Panc1 (cell line): ENCODE measurements around the gene MGAT5. TPM values are rescaled to one million over a fixed set of nuclear protein-coding genes. Genes with fewer than 3 reads are reported as not detected.

Experiments used
- ATAC-seq: fragments of 200-7000 bp; cut with Tn5 transposase; 2 replicates; pipeline ENCODE4 v1.9.1; 2020; ENCODE audit warnings: mild to moderate bottlenecking, moderate library complexity
- BruUV-seq: library from RNA; stranded (reverse); fragments of 400-500 nt; replicated peaks from 2 replicates; lab custom pipeline; 2021; lab: Mats Ljungman, UMichigan
- CTCF ChIA-PET: fragments of 300-600 bp; sonication (Branson Sonifier 250); formaldehyde crosslinking; loops from one replicate; lab custom pipeline; 2022; ENCODE audit warnings: antibody characterized with exemption; lab: Charles Lee
- POLR2A ChIA-PET: fragments of 300-600 bp; sonication (Branson Sonifier 250); formaldehyde crosslinking; loops from one replicate; lab custom pipeline; 2022; ENCODE audit warnings: antibody characterized with exemption; lab: Charles Lee
- DNase-seq: peaks from one replicate; pipeline ENCODE4 v3.0.0-alpha.2; 2010; ENCODE audit warnings: low read depth, low spot score
- H3K27ac ChIP-seq: 2 replicates; pipeline ENCODE4 v1.5.1; 2011; ENCODE audit warnings: mild to moderate bottlenecking, low read length, inconsistent platforms
- H3K27me3 ChIP-seq: fragments of 200-500 bp; sonication (Bioruptor generic); 2 replicates; pipeline ENCODE4 v1.6.0; 2014; ENCODE audit warnings: low read length, inconsistent platforms; ENCODE audit not compliant: control insufficient read depth, insufficient read depth
- H3K36me3 ChIP-seq: fragments of 200-500 bp; sonication (Bioruptor generic); 2 replicates; pipeline ENCODE4 v1.5.1; 2014; ENCODE audit warnings: inconsistent platforms, mild to moderate bottlenecking, low read length, moderate library complexity; ENCODE audit not compliant: control insufficient read depth, insufficient read depth
- H3K4me1 ChIP-seq: 2 replicates; pipeline ENCODE4 v1.5.1; 2011; ENCODE audit warnings: inconsistent platforms, mild to moderate bottlenecking, low read length, moderate library complexity; ENCODE audit not compliant: control insufficient read depth, insufficient read depth
- H3K4me3 ChIP-seq, 2 experiments: 2 replicates each; pipeline ENCODE4 v1.5.1; 2011 to 2012; ENCODE audit warnings: low read depth in 2 of 2, low read length in 2 of 2, mild to moderate bottlenecking in 2 of 2, inconsistent platforms in 1 of 2, moderate library complexity in 1 of 2
- H3K9me3 ChIP-seq: fragments of 200-500 bp; sonication (Bioruptor generic); 2 replicates; pipeline ENCODE4 v1.5.1; 2014; ENCODE audit warnings: low read depth, mild to moderate bottlenecking, inconsistent platforms, low read length, moderate library complexity; ENCODE audit not compliant: control insufficient read depth, insufficient read depth
- POLR2AphosphoS5 ChIP-seq: IDR thresholded peaks from 2 replicates; pipeline ENCODE4 v1.6.1; 2012; ENCODE audit warnings: mild to moderate bottlenecking, low read depth, low read length, moderate library complexity
- SIN3A ChIP-seq: IDR thresholded peaks from 2 replicates; pipeline ENCODE4 v1.6.1; 2012; ENCODE audit warnings: low read depth, mild to moderate bottlenecking, low read length, moderate library complexity, borderline replicate concordance; ENCODE audit not compliant: insufficient read depth
- TCF7L2 ChIP-seq: IDR thresholded peaks from 2 replicates; pipeline ENCODE4 v1.6.1; 2011; ENCODE audit warnings: mild to moderate bottlenecking, low read depth, low read length, inconsistent platforms
- in situ Hi-C: cut with HindIII; loops from 2 replicates; pipeline ENCODE4 v1.10.0; 2016; ENCODE audit warnings: low sequenced_read_pairs, low pct_unique_long_range_greater_than_20kb
- intact Hi-C: fragments of 100-400 bp; cut with micrococcal nuclease; formaldehyde crosslinking; loops from one replicate; pipeline ENCODE4 v1.10.0; 2022; ENCODE audit not compliant: unreplicated experiment
- total RNA-seq: library from RNA; stranded (reverse); gene quantifications from one replicate; pipeline ENCODE4 v1.2.1, GENCODE V29; 2021; ENCODE audit not compliant: unreplicated experiment
- TF ChIP-seq, protein P1 (sequence below): fragments of 450-650 bp; IDR thresholded peaks from 2 replicates; pipeline ENCODE4 v1.5.1; 2017; ENCODE audit warnings: mild to moderate bottlenecking
- TF ChIP-seq, protein P2 (sequence below), 2 experiments: IDR thresholded peaks; 2 replicates each; pipeline ENCODE4 v1.6.1; 2011 to 2012; ENCODE audit warnings: low read depth in 2 of 2, control low read depth in 1 of 2, low read length in 1 of 2, mild to moderate bottlenecking in 1 of 2, moderate library complexity in 1 of 2; ENCODE audit not compliant: insufficient read depth in 1 of 2

Gene MGAT5
- total RNA-seq, 1 experiment from 2014 or later, result 22.1 TPM

DNA sequence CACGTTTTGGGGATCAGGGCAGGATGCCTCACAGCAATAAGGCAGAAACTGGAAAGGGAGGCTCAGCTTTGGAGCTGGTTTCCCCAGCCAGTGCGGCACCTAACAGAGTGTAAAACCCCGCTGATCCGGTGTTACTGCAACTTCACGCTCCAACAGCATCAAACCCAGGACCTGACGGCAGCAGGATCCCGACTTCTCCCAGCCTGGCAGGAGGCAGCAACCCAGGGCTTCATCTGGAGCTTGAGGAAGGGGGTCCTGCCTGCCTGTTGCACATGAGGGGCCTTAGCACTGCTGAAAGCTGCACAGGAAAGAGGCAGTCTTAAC lies 209.8 kb downstream of the MGAT5 start:
- in situ Hi-C loops, result no loop called here
- BruUV-seq, result no TSS peak
- CTCF ChIA-PET, result no interaction called here

DNA sequence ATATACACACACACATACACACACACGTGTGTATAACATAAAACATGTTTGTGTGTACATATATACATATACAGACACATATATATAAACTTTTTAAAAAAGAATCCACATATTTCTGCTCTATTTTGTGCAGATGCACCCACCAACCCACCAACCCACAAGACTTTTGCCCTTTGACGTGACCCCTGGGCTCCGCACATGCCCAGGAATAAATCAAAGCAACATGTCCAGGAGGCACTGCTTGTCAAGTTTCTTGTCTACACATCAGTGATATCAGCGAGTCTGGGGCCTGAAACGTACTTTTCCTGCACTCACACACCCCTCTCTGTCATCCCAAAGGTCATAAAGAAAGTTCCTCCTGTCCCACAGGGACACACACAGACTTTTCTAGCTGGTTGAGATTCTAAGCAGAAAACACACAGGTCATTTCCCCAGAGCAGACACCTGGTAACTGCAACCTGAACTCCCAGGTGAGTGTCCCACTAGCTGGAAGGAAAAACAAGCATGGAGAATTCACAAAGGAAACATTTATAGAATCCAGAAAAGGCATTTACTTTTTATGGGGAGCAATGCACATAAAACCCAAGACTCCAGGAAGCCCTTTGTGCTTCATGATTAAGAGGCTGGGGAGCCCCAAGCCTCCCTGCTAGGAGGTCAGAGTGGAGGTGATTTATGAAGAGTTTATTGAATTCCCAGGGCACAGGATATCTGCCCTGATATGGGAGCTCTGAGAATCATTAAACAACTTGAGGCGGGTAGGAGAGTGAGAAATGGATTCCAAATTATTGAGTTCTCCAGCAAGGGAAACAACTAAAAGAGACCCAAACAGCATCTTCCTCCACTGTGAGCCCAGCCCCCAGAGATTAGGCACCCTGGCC lies 211.6 kb downstream of the MGAT5 start:
- CTCF ChIA-PET, result interaction anchor here (0.6 kb wide), 1 partner anchor 48 kb away, joined by 4 read pairs; no protein-coding TSS in a partner anchor

More for the DNA sequence above, 209.8 kb downstream of the MGAT5 start:
- Histone ChIP-seq H3K4me1 (no peaks in the 10 kb centered on the region), H3K9me3 (no peaks in the 10 kb centered on the region), H3K36me3 (no peaks in the 10 kb centered on the region), H3K27ac (no peak overlapping the region), H3K27me3 (no peaks in the 10 kb centered on the region), H3K4me3 (no peak overlapping the region)
- POLR2A ChIA-PET, result no interaction called here
- DNase-seq, result no peak
- intact Hi-C loops, result loop anchor here (5.0 kb wide), 1 partner anchor 434 kb away; no protein-coding TSS in a partner anchor
- no peak for ATAC-seq
- TF ChIP-seq, protein P1, sequence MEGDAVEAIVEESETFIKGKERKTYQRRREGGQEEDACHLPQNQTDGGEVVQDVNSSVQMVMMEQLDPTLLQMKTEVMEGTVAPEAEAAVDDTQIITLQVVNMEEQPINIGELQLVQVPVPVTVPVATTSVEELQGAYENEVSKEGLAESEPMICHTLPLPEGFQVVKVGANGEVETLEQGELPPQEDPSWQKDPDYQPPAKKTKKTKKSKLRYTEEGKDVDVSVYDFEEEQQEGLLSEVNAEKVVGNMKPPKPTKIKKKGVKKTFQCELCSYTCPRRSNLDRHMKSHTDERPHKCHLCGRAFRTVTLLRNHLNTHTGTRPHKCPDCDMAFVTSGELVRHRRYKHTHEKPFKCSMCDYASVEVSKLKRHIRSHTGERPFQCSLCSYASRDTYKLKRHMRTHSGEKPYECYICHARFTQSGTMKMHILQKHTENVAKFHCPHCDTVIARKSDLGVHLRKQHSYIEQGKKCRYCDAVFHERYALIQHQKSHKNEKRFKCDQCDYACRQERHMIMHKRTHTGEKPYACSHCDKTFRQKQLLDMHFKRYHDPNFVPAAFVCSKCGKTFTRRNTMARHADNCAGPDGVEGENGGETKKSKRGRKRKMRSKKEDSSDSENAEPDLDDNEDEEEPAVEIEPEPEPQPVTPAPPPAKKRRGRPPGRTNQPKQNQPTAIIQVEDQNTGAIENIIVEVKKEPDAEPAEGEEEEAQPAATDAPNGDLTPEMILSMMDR, result no peak
- TF ChIP-seq, protein P2, sequence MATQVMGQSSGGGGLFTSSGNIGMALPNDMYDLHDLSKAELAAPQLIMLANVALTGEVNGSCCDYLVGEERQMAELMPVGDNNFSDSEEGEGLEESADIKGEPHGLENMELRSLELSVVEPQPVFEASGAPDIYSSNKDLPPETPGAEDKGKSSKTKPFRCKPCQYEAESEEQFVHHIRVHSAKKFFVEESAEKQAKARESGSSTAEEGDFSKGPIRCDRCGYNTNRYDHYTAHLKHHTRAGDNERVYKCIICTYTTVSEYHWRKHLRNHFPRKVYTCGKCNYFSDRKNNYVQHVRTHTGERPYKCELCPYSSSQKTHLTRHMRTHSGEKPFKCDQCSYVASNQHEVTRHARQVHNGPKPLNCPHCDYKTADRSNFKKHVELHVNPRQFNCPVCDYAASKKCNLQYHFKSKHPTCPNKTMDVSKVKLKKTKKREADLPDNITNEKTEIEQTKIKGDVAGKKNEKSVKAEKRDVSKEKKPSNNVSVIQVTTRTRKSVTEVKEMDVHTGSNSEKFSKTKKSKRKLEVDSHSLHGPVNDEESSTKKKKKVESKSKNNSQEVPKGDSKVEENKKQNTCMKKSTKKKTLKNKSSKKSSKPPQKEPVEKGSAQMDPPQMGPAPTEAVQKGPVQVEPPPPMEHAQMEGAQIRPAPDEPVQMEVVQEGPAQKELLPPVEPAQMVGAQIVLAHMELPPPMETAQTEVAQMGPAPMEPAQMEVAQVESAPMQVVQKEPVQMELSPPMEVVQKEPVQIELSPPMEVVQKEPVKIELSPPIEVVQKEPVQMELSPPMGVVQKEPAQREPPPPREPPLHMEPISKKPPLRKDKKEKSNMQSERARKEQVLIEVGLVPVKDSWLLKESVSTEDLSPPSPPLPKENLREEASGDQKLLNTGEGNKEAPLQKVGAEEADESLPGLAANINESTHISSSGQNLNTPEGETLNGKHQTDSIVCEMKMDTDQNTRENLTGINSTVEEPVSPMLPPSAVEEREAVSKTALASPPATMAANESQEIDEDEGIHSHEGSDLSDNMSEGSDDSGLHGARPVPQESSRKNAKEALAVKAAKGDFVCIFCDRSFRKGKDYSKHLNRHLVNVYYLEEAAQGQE (IDR thresholded peaks at IDR 0.05; ENCODE audit: insufficient read depth in 1 of 2, low read depth in 2 of 2, low read length in 1 of 2), result no peak
- TF ChIP-seq SIN3A (no peak), POLR2AphosphoS5 (no peak), TCF7L2 (no peak)

More for the DNA sequence above, 211.6 kb downstream of the MGAT5 start:
- POLR2A ChIA-PET, result no interaction called here
- no peak for ATAC-seq
- H3K4me1 ChIP-seq, result no peaks in the 10 kb centered on the region
- intact Hi-C loops (no loop called here), in situ Hi-C loops (no loop called here)
- DNase-seq, result no peak
- BruUV-seq, result no TSS peak
- no peaks in the 10 kb centered on the region for H3K9me3 ChIP-seq
- no peaks in the 10 kb centered on the region for H3K27me3 ChIP-seq
- H3K36me3 ChIP-seq, result no peaks in the 10 kb centered on the region
- H3K4me3 ChIP-seq, result no peak overlapping the region
- TF ChIP-seq, protein P2 (IDR thresholded peaks at IDR 0.05; ENCODE audit: insufficient read depth in 1 of 2, low read depth in 2 of 2, low read length in 1 of 2), result no peak
- TF ChIP-seq TCF7L2, result no peak
- H3K27ac ChIP-seq, result no peak overlapping the region
